ENCODE data around the gene C1QL2. TPM values are rescaled to one million over a fixed set of nuclear protein-coding genes. Genes with fewer than 3 reads are reported as not detected.

C1QL2 gene
- total and polyA plus RNA-seq, 2 experiments from 2014 or later: 0.69 to 0.87 TPM

DNA sequence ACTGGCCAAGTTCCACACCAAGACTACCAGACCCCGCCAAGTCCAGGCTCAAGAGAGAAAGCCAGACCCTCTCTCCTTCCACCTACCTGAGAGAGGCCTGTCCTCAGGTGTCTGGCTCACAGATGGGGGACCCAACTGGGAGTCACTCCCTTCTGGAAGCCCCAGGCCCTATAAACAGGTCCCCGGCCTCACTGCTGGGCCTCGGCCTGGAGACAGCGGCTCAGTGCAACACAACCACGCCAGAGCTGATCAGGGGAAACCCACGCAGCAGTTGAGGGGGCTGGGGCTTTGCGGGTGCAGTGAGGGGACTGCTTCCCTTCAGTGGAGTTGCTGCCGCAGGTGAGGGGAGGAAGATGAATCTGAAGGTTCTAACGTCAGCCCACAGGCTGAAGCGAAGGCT, 22.8 kb upstream of the C1QL2 start:
- H3K4me1 Mint-ChIP-seq: peaks cover 2% of the 10 kb centered on the region; the same call in 1 of the 3 replicates
- no peaks in the 10 kb centered on the region for H3K36me3 Mint-ChIP-seq (ENCODE audit: low read depth)
- peaks cover 8% of the 10 kb centered on the region for H3K9me2 ChIP-seq (ENCODE audit: insufficient read depth)
- H3K4me1 ChIP-seq (ENCODE audit: insufficient read depth): no peaks in the 10 kb centered on the region
- H4K20me1 ChIP-seq (replicated peaks; ENCODE audit: insufficient read depth): no peaks in the 10 kb centered on the region
- no peak for DNase-seq (ENCODE audit: low spot score)
- no peaks in the 10 kb centered on the region for H3K27me3 ChIP-seq (ENCODE audit: insufficient read depth)
- TF ChIP-seq STAT1 (IDR thresholded peaks at IDR 0.05; ENCODE audit: unreplicated experiment): no peak
- TF ChIP-seq EZH2phosphoT487 (IDR thresholded peaks at IDR 0.05; ENCODE audit: unreplicated experiment): no peak
- TF ChIP-seq JUNB (IDR thresholded peaks at IDR 0.05; ENCODE audit: unreplicated experiment): no peak
- TF ChIP-seq CTCF (conservative IDR thresholded peaks at IDR 0.05; ENCODE audit: low read depth in 2 of 2): no peak
- TF ChIP-seq, protein P1, sequence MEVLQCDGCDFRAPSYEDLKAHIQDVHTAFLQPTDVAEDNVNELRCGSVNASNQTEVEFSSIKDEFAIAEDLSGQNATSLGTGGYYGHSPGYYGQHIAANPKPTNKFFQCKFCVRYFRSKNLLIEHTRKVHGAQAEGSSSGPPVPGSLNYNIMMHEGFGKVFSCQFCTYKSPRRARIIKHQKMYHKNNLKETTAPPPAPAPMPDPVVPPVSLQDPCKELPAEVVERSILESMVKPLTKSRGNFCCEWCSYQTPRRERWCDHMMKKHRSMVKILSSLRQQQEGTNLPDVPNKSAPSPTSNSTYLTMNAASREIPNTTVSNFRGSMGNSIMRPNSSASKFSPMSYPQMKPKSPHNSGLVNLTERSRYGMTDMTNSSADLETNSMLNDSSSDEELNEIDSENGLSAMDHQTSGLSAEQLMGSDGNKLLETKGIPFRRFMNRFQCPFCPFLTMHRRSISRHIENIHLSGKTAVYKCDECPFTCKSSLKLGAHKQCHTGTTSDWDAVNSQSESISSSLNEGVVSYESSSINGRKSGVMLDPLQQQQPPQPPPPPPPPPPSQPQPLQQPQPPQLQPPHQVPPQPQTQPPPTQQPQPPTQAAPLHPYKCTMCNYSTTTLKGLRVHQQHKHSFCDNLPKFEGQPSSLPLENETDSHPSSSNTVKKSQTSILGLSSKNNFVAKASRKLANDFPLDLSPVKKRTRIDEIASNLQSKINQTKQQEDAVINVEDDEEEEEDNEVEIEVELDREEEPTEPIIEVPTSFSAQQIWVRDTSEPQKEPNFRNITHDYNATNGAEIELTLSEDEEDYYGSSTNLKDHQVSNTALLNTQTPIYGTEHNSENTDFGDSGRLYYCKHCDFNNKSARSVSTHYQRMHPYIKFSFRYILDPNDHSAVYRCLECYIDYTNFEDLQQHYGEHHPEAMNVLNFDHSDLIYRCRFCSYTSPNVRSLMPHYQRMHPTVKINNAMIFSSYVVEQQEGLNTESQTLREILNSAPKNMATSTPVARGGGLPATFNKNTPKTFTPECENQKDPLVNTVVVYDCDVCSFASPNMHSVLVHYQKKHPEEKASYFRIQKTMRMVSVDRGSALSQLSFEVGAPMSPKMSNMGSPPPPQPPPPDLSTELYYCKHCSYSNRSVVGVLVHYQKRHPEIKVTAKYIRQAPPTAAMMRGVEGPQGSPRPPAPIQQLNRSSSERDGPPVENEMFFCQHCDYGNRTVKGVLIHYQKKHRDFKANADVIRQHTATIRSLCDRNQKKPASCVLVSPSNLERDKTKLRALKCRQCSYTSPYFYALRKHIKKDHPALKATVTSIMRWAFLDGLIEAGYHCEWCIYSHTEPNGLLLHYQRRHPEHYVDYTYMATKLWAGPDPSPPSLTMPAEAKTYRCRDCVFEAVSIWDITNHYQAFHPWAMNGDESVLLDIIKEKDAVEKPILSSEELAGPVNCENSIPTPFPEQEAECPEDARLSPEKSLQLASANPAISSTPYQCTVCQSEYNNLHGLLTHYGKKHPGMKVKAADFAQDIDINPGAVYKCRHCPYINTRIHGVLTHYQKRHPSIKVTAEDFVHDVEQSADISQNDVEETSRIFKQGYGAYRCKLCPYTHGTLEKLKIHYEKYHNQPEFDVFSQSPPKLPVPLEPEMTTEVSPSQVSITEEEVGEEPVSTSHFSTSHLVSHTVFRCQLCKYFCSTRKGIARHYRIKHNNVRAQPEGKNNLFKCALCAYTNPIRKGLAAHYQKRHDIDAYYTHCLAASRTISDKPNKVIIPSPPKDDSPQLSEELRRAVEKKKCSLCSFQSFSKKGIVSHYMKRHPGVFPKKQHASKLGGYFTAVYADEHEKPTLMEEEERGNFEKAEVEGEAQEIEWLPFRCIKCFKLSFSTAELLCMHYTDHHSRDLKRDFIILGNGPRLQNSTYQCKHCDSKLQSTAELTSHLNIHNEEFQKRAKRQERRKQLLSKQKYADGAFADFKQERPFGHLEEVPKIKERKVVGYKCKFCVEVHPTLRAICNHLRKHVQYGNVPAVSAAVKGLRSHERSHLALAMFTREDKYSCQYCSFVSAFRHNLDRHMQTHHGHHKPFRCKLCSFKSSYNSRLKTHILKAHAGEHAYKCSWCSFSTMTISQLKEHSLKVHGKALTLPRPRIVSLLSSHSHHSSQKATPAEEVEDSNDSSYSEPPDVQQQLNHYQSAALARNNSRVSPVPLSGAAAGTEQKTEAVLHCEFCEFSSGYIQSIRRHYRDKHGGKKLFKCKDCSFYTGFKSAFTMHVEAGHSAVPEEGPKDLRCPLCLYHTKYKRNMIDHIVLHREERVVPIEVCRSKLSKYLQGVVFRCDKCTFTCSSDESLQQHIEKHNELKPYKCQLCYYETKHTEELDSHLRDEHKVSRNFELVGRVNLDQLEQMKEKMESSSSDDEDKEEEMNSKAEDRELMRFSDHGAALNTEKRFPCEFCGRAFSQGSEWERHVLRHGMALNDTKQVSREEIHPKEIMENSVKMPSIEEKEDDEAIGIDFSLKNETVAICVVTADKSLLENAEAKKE (CRISPR knock-in tag; IDR thresholded peaks at IDR 0.05): no peak
- TF ChIP-seq ZNF331 (CRISPR knock-in tag; IDR thresholded peaks at IDR 0.05; ENCODE audit: low read depth): no peak
- TF ChIP-seq EZH2 (IDR thresholded peaks at IDR 0.05; ENCODE audit: low read depth, unreplicated experiment): no peak
- H3K79me2 ChIP-seq (replicated peaks; ENCODE audit: insufficient read depth): no peaks in the 10 kb centered on the region
- no peak overlapping the region for H3K4me2 ChIP-seq
- H3F3A ChIP-seq (replicated peaks; ENCODE audit: low read depth): no peaks in the 10 kb centered on the region
- H3K27ac Mint-ChIP-seq: no peak overlapping the region
- H3K27ac ChIP-seq (ENCODE audit: low read depth): no peak overlapping the region
- no peak overlapping the region for H3K4me3 Mint-ChIP-seq
- H3K36me3 ChIP-seq (ENCODE audit: insufficient read depth): no peaks in the 10 kb centered on the region
- H3K27me3 Mint-ChIP-seq (ENCODE audit: insufficient read depth, low read depth, poor library complexity): peaks cover 7% of the 10 kb centered on the region
- ATAC-seq: no peak
- H3K4me3 ChIP-seq: no peak overlapping the region
- 0 out of 2 replicates have a peak overlapping the region, but pooled peaks have one; percentile 28 for H2AFZ ChIP-seq
- no peaks in the 10 kb centered on the region for H3K9me3 Mint-ChIP-seq

All from GM23338 (cell line).